ENCODE results near the gene MYMX.
"Not testable (repeated sequence)": the region's sequence is repeated elsewhere in the genome, so short reads cannot be mapped to it uniquely, and the experiment has no call there.

Gene MYMX

GRCh38 chr6:44186635-44187025 is 30.1 kb upstream of the MYMX start:
- no peak for DNase-seq (ENCODE audit: low spot score)

- no peak for DNase-seq (ENCODE audit: low spot score)
Observed at GRCh38 chr6:44188819-44189218, 27.9 kb upstream of the MYMX start.

- DNase-seq (ENCODE audit: low spot score) = no peak
Observed at GRCh38 chr6:44189257-44189656, 27.5 kb upstream of the MYMX start.

GRCh38 chr6:44190715-44191114 is 26.0 kb upstream of the MYMX start:
- no peak for DNase-seq (ENCODE audit: low spot score)

GRCh38 chr6:44192428-44193041 is 24.2 kb upstream of the MYMX start:
- no peak for DNase-seq (ENCODE audit: low spot score)

GRCh38 chr6:44193307-44193910 is 23.3 kb upstream of the MYMX start:
- no peak for DNase-seq (ENCODE audit: low spot score)

GRCh38 chr6:44194326-44194725 is 22.4 kb upstream of the MYMX start:
- no peak for DNase-seq (ENCODE audit: low spot score)

GRCh38 chr6:44196351-44196750 is 20.4 kb upstream of the MYMX start:
- not testable (repeated sequence) for DNase-seq (ENCODE audit: low spot score)

GRCh38 chr6:44198684-44199083 is 18.0 kb upstream of the MYMX start:
- DNase-seq (ENCODE audit: low spot score) = no peak

- no peak for DNase-seq (ENCODE audit: low spot score)
Observed at GRCh38 chr6:44199883-44200282, 16.8 kb upstream of the MYMX start.

- no peak for DNase-seq (ENCODE audit: low spot score)
Observed at GRCh38 chr6:44201200-44201599, 15.5 kb upstream of the MYMX start.

GRCh38 chr6:44201638-44202303 is 15.0 kb upstream of the MYMX start:
- DNase-seq (ENCODE audit: low spot score) = no peak

GRCh38 chr6:44202332-44202971 is 14.3 kb upstream of the MYMX start:
- no peak for DNase-seq (ENCODE audit: low spot score)

- no peak for DNase-seq (ENCODE audit: low spot score)
Observed at GRCh38 chr6:44202972-44203750, 13.6 kb upstream of the MYMX start.

GRCh38 chr6:44203955-44204354 is 12.8 kb upstream of the MYMX start:
- no peak for DNase-seq (ENCODE audit: low spot score)

- DNase-seq (ENCODE audit: low spot score) = no peak
Observed at GRCh38 chr6:44207966-44208365, 8.8 kb upstream of the MYMX start.

GRCh38 chr6:44211284-44211683 is 5.4 kb upstream of the MYMX start:
- no peak for DNase-seq (ENCODE audit: low spot score)

GRCh38 chr6:44214307-44214706 is 2.4 kb upstream of the MYMX start:
- no peak for DNase-seq (ENCODE audit: low spot score)

- DNase-seq (ENCODE audit: low spot score) = no peak
Observed at GRCh38 chr6:44217332-44218143, 812 bp downstream of the MYMX start.

- peak; percentile 80 for DNase-seq (ENCODE audit: low spot score)
Observed at GRCh38 chr6:44219053-44219814, 2.5 kb downstream of the MYMX start.
